Measurements from ENCODE around the gene EHD2. TPM values are rescaled to one million over a fixed set of nuclear protein-coding genes. Genes with fewer than 3 reads are reported as not detected.
A peak's percentile ranks its signal among the peaks of the same experiment; 100 is the strongest.

The EHD2 gene
- total RNA-seq, 4 donors from 2014 or later: 149 to 383 (median 159) TPM

DNA sequence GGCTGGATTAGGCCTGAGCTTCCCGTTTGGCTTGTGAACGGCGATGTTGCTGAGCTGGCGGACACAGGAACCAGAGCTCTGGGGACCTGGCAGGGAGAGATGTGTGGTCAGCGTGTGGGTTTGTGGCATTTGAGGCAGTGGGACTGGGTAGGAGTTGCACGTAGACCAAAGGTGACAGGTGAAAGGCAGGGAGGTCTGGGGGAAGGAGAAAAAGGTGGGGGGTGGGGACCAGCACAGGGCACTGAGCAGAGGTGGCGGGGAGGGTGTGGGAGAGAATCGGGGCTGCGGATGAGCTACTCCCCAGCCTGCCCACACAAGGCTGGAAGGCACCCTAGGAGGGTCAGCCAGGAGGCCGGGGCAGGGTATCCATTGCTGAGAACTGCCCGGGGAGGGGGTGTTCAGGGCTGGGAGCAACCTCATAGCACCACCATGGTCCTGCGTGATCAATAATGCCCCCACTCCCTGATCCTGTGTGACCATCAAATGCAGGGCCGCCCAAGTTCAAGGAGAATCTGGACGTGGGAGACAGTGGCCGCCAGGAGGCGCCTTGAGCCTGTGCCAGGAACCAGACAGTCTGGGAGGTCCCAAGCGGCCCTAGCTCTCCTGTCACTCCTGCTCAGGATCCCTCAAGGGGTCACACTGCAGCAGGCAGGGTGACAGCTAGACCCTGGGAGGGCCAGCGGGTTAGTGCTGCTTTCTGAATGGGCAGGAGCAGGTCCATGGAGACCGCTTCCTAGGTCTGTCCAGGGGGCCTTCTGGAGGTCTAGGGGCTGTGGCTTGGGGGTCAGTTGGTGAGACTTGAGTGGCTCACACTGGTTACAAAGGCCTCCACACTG lies 52.5 kb downstream of the EHD2 start:
- no peaks in the 10 kb centered on the region for H3K9me3 ChIP-seq
- no peak overlapping the region for H3K4me3 ChIP-seq
- H3K4me1 ChIP-seq: peaks cover 0 to 17% (median 3%) of the 10 kb centered on the region in 3 donors
- WGBS, 2 donors (ENCODE audit: low coverage in 1 of 2): 26 to 56% methylated on average over 5 to 10 of the region's 19 CpGs
- no peaks in the 10 kb centered on the region for H3K27me3 ChIP-seq
- H3K27ac ChIP-seq: no peak overlapping the region
- ATAC-seq: peak; percentile 67
- TF ChIP-seq, protein P1, sequence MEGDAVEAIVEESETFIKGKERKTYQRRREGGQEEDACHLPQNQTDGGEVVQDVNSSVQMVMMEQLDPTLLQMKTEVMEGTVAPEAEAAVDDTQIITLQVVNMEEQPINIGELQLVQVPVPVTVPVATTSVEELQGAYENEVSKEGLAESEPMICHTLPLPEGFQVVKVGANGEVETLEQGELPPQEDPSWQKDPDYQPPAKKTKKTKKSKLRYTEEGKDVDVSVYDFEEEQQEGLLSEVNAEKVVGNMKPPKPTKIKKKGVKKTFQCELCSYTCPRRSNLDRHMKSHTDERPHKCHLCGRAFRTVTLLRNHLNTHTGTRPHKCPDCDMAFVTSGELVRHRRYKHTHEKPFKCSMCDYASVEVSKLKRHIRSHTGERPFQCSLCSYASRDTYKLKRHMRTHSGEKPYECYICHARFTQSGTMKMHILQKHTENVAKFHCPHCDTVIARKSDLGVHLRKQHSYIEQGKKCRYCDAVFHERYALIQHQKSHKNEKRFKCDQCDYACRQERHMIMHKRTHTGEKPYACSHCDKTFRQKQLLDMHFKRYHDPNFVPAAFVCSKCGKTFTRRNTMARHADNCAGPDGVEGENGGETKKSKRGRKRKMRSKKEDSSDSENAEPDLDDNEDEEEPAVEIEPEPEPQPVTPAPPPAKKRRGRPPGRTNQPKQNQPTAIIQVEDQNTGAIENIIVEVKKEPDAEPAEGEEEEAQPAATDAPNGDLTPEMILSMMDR (IDR thresholded peaks at IDR 0.05): peak in 3 of 4 experiments; percentile 80 to 91 (median 82)
- no peak for TF ChIP-seq EP300 (IDR thresholded peaks at IDR 0.05)
- no peak for TF ChIP-seq POLR2A (IDR thresholded peaks at IDR 0.05)
- no peak for TF ChIP-seq POLR2AphosphoS5 (IDR thresholded peaks at IDR 0.05)
- peaks cover 0 to 2% of the 10 kb centered on the region in 2 donors for H3K36me3 ChIP-seq

DNA sequence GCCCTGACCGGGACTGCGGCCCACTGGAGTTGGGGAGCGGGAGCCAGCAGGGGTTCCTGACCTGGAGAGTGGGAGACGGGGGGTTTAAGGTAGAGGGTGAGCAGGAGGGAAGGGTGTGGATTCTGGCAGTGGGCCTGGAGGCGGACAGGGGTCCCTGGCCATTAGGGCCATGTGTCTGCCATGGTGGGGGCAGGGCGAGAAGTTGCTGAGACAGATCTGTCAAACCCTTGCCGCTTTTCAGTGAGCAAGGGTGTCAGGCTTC lies 53.1 kb downstream of the EHD2 start:
- Histone ChIP-seq H3K27ac (no peak overlapping the region), H3K4me1 (peaks cover 0 to 17% (median 3%) of the 10 kb centered on the region in 3 donors), H3K27me3 (no peaks in the 10 kb centered on the region), H3K36me3 (no peaks in the 10 kb centered on the region), H3K4me3 (no peak overlapping the region), H3K9me3 (no peaks in the 10 kb centered on the region)
- TF ChIP-seq POLR2AphosphoS5 (IDR thresholded peaks at IDR 0.05): no peak
- no peak for TF ChIP-seq POLR2A (IDR thresholded peaks at IDR 0.05)
- TF ChIP-seq, protein P1 (IDR thresholded peaks at IDR 0.05): no peak
- no peak for TF ChIP-seq EP300 (IDR thresholded peaks at IDR 0.05)
- WGBS, 2 donors (ENCODE audit: low coverage in 1 of 2): no CpG with 5 or more reads among the region's 7 CpGs
- ATAC-seq: no peak

DNA sequence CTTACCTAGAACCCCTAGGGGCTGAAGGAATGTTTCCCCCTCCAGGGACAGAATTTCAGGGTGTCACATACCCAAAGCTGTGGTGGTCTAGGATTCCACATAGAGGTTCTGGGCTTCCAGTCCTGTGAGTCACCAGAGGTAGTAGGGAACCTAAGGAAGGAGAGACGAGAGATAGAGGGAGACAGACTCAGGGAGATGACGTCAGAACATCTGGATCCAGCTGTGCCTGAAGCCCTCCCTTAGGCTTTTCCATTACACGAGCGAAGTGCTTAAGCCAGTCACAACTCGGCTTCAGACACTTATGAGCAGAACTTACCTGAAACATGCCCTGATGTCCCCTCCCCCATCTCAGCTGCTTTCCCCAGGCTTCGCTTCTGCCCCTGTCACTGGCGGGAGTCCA lies 53.4 kb downstream of the EHD2 start:
- ATAC-seq: no peak
- H3K36me3 ChIP-seq: no peaks in the 10 kb centered on the region
- no peak overlapping the region for H3K4me3 ChIP-seq
- no peaks in the 10 kb centered on the region for H3K9me3 ChIP-seq
- WGBS, 2 donors (ENCODE audit: low coverage in 1 of 2): 94 to 100% methylated on average over 2 to 6 of the region's 7 CpGs
- H3K27ac ChIP-seq: no peak overlapping the region
- H3K4me1 ChIP-seq: peaks cover 0 to 17% (median 3%) of the 10 kb centered on the region in 3 donors
- no peaks in the 10 kb centered on the region for H3K27me3 ChIP-seq
- TF ChIP-seq POLR2AphosphoS5 (IDR thresholded peaks at IDR 0.05): no peak
- no peak for TF ChIP-seq POLR2A (IDR thresholded peaks at IDR 0.05)
- no peak for TF ChIP-seq EP300 (IDR thresholded peaks at IDR 0.05)
- TF ChIP-seq, protein P1 (IDR thresholded peaks at IDR 0.05): no peak

DNA sequence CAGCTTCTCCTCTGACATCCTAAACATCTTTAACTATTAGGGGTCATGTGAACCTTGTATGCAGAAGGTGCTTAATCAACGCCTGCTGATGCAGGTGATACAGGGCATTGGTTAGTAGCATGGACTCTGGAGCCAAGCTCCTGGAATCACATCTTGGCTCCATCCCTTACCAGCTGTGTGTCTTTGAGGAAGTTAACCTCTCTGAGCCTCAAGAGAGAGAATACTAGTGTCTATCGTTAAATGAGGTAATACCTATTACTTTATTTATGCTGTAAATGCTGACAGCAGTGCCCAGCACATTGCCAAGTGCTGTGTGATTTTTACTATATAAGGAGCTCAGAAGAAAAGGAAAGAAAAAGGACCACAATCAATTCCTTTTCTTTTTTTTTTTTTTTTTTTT lies 54.1 kb downstream of the EHD2 start:
- H3K27me3 ChIP-seq: no peaks in the 10 kb centered on the region

More for the DNA sequence above, 54.1 kb downstream of the EHD2 start:
- Histone ChIP-seq H3K4me3 (no peak overlapping the region), H3K36me3 (no peaks in the 10 kb centered on the region), H3K4me1 (peaks cover 0 to 17% (median 3%) of the 10 kb centered on the region in 3 donors), H3K9me3 (no peaks in the 10 kb centered on the region), H3K27ac (no peak overlapping the region)
- 71 to 83% methylated on average over 1 to 2 of the region's 2 CpGs for WGBS, 2 donors (ENCODE audit: low coverage in 1 of 2)
- TF ChIP-seq POLR2A (IDR thresholded peaks at IDR 0.05) (no peak), EP300 (IDR thresholded peaks at IDR 0.05) (no peak), POLR2AphosphoS5 (IDR thresholded peaks at IDR 0.05) (no peak)
- TF ChIP-seq, protein P1 (IDR thresholded peaks at IDR 0.05): no peak
- ATAC-seq: no peak

Data from gastroesophageal sphincter (tissue), 4 donors.